SJCRH30 (cell line): Measurements from ENCODE around the gene BTBD9. TPM values are rescaled to one million over a fixed set of nuclear protein-coding genes. Genes with fewer than 3 reads are reported as not detected.

Source experiments
- DNase-seq, 2 experiments: peaks; one replicate each; pipeline ENCODE4 v3.0.0-alpha.2; 2015 to 2020
- H3K27ac ChIP-seq: fragments of 250-450 bp; sonication (Bioruptor Pico); 2 replicates; pipeline ENCODE4 v1.5.1; 2020; ENCODE audit warnings: mild to moderate bottlenecking, moderate library complexity
- H3K27me3 ChIP-seq: fragments of 250-450 bp; sonication (Bioruptor Pico); 2 replicates; pipeline ENCODE4 v1.5.1; 2020; ENCODE audit warnings: mild to moderate bottlenecking, moderate library complexity
- H3K36me3 ChIP-seq: fragments of 250-450 bp; sonication (Bioruptor Pico); 2 replicates; pipeline ENCODE4 v1.5.1; 2020; ENCODE audit warnings: mild to moderate bottlenecking, moderate library complexity
- H3K4me1 ChIP-seq: fragments of 250-450 bp; sonication (Bioruptor Pico); 2 replicates; pipeline ENCODE4 v1.5.1; 2020; ENCODE audit warnings: mild to moderate bottlenecking, moderate library complexity
- H3K4me3 ChIP-seq: fragments of 250-450 bp; sonication (Bioruptor Pico); 2 replicates; pipeline ENCODE4 v1.5.1; 2020; ENCODE audit warnings: mild to moderate bottlenecking, moderate library complexity
- H3K9me3 ChIP-seq: fragments of 250-450 bp; sonication (Bioruptor Pico); replicated peaks from 2 replicates; pipeline ENCODE4 v1.5.1; 2020; ENCODE audit warnings: mild to moderate bottlenecking, moderate library complexity
- total RNA-seq: library from RNA; depleted of rRNA; stranded (reverse); fragments of >200 nt; shearing (Covaris generic); gene quantifications from 2 replicates; pipeline ENCODE4 v1.2.3, GENCODE V29; 2014

Gene BTBD9
- total RNA-seq, 1 experiment from 2014 or later: 6.2 TPM

DNA sequence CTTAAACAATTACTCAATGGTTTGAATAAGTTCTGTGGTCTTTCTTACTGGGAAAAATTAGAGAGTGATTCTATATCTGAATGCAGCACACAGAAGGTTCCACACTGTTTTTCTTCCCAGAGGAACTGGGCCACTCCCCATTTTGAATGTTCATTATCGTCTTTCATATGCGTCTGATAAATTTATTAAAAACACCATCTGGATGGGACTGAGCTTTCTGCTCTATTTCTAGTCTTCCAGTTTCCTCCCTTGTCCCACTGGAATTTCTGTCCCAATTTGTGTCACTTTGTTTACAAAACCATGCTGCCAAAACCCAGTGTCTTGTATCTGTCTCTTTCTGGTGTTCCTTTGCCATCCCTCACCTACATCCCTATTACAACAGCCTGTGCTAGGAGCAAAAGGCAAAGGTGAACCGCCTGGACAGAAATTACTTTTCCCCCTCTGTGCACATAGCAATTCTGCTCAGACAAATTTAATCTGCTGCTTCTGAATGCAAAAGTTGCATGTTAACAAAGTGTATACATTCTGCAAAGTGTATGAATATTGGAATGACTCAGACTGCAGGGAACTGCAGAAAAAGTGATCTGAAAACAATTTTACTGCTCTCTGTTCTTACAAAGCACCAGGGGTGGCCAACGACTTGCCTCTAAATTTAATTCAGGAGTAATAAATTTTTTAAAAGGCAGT, 333.6 kb downstream of the BTBD9 start:
- Histone ChIP-seq H3K36me3 (no peaks in the 10 kb centered on the region), H3K4me3 (no peak overlapping the region), H3K27me3 (no peaks in the 10 kb centered on the region), H3K27ac (peak overlapping the region; percentile 76), H3K4me1 (peaks cover 25% of the 10 kb centered on the region), H3K9me3 (peaks cover 6% of the 10 kb centered on the region)
- no peak for DNase-seq

DNA sequence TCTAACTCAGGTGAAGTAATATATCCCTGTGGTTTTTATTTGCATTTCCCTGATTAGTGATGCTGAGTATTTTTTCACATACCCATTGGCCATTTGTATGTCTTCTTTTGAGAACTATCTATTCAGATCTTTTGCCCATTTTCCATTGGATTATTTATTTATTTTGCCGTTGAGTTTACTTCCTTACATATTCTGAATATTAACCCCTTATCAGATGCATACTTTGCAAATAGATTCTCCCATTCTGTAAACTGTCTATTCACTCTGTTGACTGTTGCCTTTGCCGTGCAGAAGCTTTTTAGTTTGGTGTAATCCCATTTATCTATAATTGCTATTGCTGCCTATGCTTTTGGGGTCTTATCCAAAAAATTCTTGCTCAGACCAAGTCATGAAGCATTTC, 336.9 kb downstream of the BTBD9 start:
- H3K9me3 ChIP-seq: peaks cover 10% of the 10 kb centered on the region
- H3K4me3 ChIP-seq: no peak overlapping the region
- no peaks in the 10 kb centered on the region for H3K36me3 ChIP-seq
- H3K27me3 ChIP-seq: no peaks in the 10 kb centered on the region
- DNase-seq: no peak
- peaks cover 21% of the 10 kb centered on the region for H3K4me1 ChIP-seq
- H3K27ac ChIP-seq: no peak overlapping the region

DNA sequence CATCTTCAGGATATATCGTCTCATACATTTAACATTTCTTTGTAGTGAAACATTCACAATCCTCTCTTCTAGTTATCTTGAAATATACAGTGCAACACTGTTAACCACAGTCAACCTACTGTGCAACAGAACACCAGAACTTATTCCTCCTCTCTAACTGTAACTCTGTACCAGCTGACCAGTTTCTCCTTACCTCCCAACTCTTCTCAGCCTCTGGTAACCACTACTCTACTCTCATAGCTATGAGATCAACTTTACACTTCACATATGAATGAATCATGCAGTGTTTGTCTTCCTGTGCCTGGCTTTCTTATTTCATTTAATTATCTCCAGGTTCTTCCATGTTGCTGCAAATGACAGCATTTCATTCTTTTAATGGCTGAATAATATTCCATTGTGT, 337.6 kb downstream of the BTBD9 start:
- Histone ChIP-seq H3K27ac (no peak overlapping the region), H3K36me3 (no peaks in the 10 kb centered on the region), H3K9me3 (peaks cover 10% of the 10 kb centered on the region), H3K4me3 (no peak overlapping the region), H3K27me3 (no peaks in the 10 kb centered on the region), H3K4me1 (peaks cover 14% of the 10 kb centered on the region)
- no peak for DNase-seq

DNA sequence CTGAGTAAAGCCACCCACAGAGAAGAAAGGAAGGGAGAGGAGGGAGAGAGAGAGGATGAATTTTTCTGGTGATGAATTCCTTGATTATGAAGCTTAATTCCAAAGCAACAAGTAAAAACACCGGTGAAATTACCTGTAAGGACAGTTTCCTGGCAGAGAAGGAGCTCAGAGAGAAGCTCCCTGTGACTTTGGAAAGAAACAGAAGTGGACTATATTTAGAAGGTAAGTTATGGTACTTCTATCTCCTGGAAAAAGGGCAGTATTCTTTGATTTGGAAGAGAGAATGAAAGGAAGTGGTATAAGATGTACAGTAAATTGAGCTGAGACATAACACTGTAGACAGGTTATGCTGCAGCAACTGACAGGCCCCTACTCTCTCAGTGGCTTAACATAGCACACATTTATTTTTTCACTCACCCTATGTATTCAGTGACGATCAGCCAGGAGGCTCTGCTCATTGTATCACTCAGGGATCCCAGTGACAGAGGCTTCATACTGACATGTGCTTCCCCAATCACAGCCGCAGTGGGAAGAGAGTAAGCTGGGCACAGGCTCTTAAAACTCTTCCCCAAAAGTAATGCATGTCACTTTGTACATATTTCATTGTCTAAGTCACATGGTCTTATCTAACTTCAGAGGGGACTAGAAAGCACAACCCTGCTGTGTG, 349.5 kb downstream of the BTBD9 start:
- H3K27ac ChIP-seq: no peak overlapping the region
- peaks cover 12% of the 10 kb centered on the region for H3K9me3 ChIP-seq
- no peak for DNase-seq
- H3K27me3 ChIP-seq: no peaks in the 10 kb centered on the region
- H3K4me1 ChIP-seq: peaks cover 12% of the 10 kb centered on the region
- no peak overlapping the region for H3K4me3 ChIP-seq
- H3K36me3 ChIP-seq: no peaks in the 10 kb centered on the region

GRCh38 chr6:38287487-38287886, 352.2 kb downstream of the BTBD9 start:
- no peaks in the 10 kb centered on the region for H3K27me3 ChIP-seq
- H3K27ac ChIP-seq: no peak overlapping the region
- DNase-seq: no peak
- peaks cover 15% of the 10 kb centered on the region for H3K4me1 ChIP-seq
- no peaks in the 10 kb centered on the region for H3K36me3 ChIP-seq
- H3K4me3 ChIP-seq: no peak overlapping the region
- H3K9me3 ChIP-seq: no peaks in the 10 kb centered on the region; the same call in 1 of the 2 replicates

GRCh38 chr6:38284802-38285394, 354.8 kb downstream of the BTBD9 start:
- Histone ChIP-seq H3K36me3 (no peaks in the 10 kb centered on the region), H3K27ac (no peak overlapping the region), H3K27me3 (no peaks in the 10 kb centered on the region)

GRCh38 chr6:38283734-38284362, 355.9 kb downstream of the BTBD9 start:
- Histone ChIP-seq H3K9me3 (no peaks in the 10 kb centered on the region), H3K36me3 (no peaks in the 10 kb centered on the region), H3K27ac (no peak overlapping the region), H3K4me1 (peaks cover 41% of the 10 kb centered on the region), H3K27me3 (no peaks in the 10 kb centered on the region), H3K4me3 (no peak overlapping the region)
- no peak for DNase-seq

More at GRCh38 chr6:38284802-38285394, 354.8 kb downstream of the BTBD9 start:
- no peak overlapping the region for H3K4me3 ChIP-seq
- H3K9me3 ChIP-seq: no peaks in the 10 kb centered on the region
- H3K4me1 ChIP-seq: peaks cover 36% of the 10 kb centered on the region
- no peak for DNase-seq

DNA sequence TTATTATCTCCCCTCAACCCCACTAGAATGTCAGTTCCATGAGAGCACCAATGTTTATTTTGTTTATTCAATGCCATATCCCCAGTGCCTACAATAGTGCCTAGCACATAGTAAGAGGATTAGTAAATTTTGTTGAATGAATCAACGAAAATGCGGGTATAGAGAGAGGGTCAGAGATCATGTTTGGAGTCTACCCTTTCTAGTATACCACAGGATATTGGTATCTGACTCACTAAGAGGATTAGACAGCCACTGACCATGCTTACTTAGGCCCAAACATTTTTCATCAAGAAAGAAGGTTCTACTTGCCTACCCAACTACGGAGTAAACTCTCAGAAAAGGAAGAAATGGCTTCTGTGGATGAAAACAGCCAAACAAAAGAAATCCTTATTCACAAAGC, 356.8 kb downstream of the BTBD9 start:
- H3K27ac ChIP-seq: no peak overlapping the region
- H3K9me3 ChIP-seq: no peaks in the 10 kb centered on the region
- no peak for DNase-seq

GRCh38 chr6:38281126-38281525, 358.6 kb downstream of the BTBD9 start:
- Histone ChIP-seq H3K36me3 (no peaks in the 10 kb centered on the region), H3K4me1 (peaks cover 38% of the 10 kb centered on the region), H3K4me3 (no peak overlapping the region), H3K27me3 (no peaks in the 10 kb centered on the region), H3K27ac (peak overlapping the region; percentile 61), H3K9me3 (no peaks in the 10 kb centered on the region; the same call in 1 of the 2 replicates)
- DNase-seq: peak; percentile 29 to 78

More for the DNA sequence above, 356.8 kb downstream of the BTBD9 start:
- peaks cover 42% of the 10 kb centered on the region for H3K4me1 ChIP-seq
- no peaks in the 10 kb centered on the region for H3K36me3 ChIP-seq
- no peak overlapping the region for H3K4me3 ChIP-seq
- H3K27me3 ChIP-seq: no peaks in the 10 kb centered on the region

DNA sequence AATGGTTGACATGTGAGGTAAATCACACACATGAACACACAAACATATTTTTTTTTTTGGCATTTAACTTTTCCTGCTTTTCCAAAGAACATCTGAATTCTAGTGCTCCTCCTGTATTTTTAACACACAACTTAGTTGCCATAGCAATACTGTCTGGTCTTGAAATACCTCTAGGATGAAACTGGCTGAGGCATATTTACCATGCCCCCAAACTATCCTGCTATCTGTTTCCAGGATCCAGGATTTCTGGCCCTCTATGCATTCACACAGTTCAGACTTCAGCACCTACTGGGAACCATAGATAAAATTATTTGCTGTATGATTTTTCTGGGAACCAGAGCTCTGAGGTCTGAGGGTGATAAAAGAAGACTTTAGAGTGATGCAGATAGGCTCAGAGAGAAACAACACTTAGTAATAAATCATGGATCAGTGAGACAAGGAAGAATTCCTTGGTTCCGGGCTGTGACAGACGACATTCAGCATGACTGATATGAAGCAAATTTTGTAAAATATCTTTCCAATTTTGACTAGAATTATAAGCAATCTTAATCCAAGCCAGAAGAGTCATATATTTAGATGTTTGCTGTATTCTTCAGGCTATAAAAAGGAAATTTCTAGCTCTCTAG, 359.7 kb downstream of the BTBD9 start:
- no peak overlapping the region for H3K4me3 ChIP-seq
- H3K4me1 ChIP-seq: peaks cover 38% of the 10 kb centered on the region
- H3K9me3 ChIP-seq: peaks cover 2% of the 10 kb centered on the region; the same call in 1 of the 2 replicates
- DNase-seq: no peak
- no peaks in the 10 kb centered on the region for H3K36me3 ChIP-seq
- H3K27ac ChIP-seq: peak overlapping the region; percentile 61
- no peaks in the 10 kb centered on the region for H3K27me3 ChIP-seq

DNA sequence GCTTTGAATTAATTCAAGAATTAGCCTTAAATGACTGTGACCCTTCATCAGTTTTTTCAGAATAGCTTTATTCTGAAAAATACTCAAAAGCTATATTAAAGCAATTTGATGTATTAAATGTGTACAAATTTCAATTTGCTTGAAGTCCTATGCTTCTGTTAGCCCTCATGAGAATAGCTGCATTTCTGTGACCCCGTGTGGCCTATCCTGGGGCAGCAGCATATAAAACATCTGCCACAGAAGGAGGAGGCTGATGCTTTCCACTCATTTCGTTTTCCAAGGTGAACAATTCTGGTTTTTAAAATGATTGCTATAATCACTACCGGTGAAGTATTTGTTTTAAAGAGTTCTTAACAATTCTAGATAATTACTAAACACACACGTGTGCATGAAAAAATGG, 360.3 kb downstream of the BTBD9 start:
- H3K27me3 ChIP-seq: no peaks in the 10 kb centered on the region
- no peak overlapping the region; the same call in 1 of the 2 replicates for H3K27ac ChIP-seq
- peaks cover 39% of the 10 kb centered on the region for H3K4me1 ChIP-seq
- no peak overlapping the region for H3K4me3 ChIP-seq
- peaks cover 5% of the 10 kb centered on the region; the same call in 1 of the 2 replicates for H3K9me3 ChIP-seq
- H3K36me3 ChIP-seq: no peaks in the 10 kb centered on the region
- DNase-seq: peak in 1 of 2 experiments; percentile 52

- peak; percentile 86 to 89 for DNase-seq
- peaks cover 49% of the 10 kb centered on the region for H3K4me1 ChIP-seq
- peak overlapping the region; percentile 85 for H3K27ac ChIP-seq
- no peaks in the 10 kb centered on the region for H3K27me3 ChIP-seq
- no peaks in the 10 kb centered on the region for H3K36me3 ChIP-seq
- no peak overlapping the region for H3K4me3 ChIP-seq
- peaks cover 5% of the 10 kb centered on the region; the same call in 1 of the 2 replicates for H3K9me3 ChIP-seq
These were observed 366.4 kb downstream of the BTBD9 start for GRCh38 chr6:38273325-38273724.

GRCh38 chr6:38272222-38272621, 367.5 kb downstream of the BTBD9 start:
- Histone ChIP-seq H3K27ac (peak overlapping the region; percentile 85), H3K27me3 (no peaks in the 10 kb centered on the region), H3K4me1 (peaks cover 49% of the 10 kb centered on the region), H3K36me3 (no peaks in the 10 kb centered on the region), H3K4me3 (no peak overlapping the region), H3K9me3 (peaks cover 5% of the 10 kb centered on the region; the same call in 1 of the 2 replicates)
- no peak for DNase-seq

- Histone ChIP-seq H3K4me1 (peaks cover 55% of the 10 kb centered on the region), H3K4me3 (no peak overlapping the region), H3K36me3 (no peaks in the 10 kb centered on the region), H3K27me3 (no peaks in the 10 kb centered on the region), H3K9me3 (0 out of 2 replicates have a peak, but pooled peaks cover 5% of the 10 kb centered on the region), H3K27ac (peak overlapping the region; percentile 85)
- DNase-seq: peak; percentile 28 to 55
These were observed 368.6 kb downstream of the BTBD9 start for GRCh38 chr6:38271081-38271480.
